CD4-positive, alpha-beta T cell treated with Interleukin-12 subunit alpha and Interleukin-12 subunit beta, for 1 hour (primary cell): ENCODE results near the gene ATXN7L1.

Source experiments
- DNase-seq: peaks from one replicate; pipeline ENCODE4 v3.0.0-alpha.2; 2020

The ATXN7L1 gene

DNA sequence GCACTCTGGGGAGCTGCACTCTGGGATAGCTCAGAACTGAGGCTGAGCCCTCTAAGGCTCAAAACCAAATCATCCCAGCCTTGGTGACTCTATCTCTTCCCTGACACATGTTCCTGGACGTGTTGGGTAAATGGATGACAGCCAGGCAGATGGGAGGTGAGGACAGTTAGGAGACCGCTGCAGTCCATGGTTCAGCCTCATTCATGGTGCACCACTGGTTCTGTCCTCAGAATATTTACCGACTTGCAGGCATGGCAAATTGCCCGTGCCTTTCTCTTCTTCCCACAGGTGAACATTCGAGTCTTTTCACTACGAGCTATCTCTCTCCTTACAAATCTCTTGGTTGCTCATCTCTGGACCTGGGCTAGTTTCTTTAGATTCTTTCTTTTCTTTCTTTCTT is 214.8 kb downstream of the ATXN7L1 start:
- DNase-seq: no peak

GRCh38 chr7:105656922-105657521 is 219.4 kb downstream of the ATXN7L1 start:
- peak; percentile 80 for DNase-seq

DNA sequence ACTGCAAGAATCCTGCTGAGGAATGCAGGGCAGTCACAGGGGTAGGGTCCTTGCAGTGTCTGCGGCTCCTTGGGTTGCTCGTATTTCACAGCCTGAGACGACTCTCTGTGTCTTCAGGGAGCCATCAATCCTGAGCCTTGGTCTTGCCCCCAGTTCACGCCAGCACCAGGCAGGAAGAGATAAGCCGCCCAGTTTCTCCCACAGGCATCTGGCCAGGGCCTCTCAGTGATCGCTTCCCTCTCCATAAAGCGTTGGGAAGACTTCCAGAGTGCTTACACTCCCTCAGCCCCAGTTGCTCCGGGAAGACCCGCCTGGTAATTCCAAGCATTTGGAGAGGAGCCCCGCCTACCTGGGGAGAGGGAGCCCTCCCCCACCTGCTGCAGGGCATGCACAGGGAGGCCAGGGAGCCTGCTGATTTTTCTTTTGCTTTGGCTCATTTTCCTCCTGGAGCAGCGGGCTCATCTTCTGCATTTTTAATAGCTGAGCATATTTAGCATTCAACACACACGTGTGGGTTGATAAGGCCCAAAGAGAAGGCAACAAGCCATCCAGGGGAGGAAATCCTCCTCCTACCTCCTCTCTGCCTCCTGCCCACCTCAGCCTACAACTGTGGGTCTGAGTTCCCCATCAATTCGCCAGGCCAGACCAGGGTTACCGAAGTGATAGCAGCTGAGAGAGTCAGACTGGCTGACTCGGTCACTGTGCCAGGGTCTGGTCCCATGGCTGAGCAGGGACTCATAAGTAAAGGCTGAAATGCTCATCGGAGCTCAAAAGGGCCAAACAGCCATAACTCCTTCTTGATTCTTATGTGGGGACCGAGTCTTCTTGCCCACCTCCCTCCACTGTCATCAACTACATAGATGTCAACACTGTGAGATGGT is 220.7 kb downstream of the ATXN7L1 start:
- no peak for DNase-seq

DNA sequence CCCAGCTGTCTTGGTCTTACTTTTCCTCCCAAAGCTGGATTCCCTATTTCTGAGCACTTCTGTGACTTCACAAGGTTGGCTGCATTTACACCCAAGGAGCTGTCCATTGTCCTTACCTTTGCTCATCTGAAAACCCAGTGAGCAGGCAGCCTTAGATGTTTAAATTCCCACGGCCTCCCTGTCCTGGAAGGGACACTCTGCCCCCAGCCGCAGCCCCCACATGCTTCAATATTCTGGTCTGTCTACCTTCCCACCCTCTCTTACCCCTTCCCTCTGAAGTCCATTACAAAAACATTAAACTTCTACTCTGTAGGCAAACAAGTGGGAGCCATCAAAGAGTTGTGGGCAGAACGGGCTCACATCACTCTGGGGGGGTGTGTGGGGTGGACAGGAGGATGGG is 221.3 kb downstream of the ATXN7L1 start:
- DNase-seq: no peak

GRCh38 chr7:105654095-105654686 is 222.2 kb downstream of the ATXN7L1 start:
- DNase-seq: no peak

- no peak for DNase-seq
Observed at GRCh38 chr7:105653441-105654005, 222.9 kb downstream of the ATXN7L1 start.

DNA sequence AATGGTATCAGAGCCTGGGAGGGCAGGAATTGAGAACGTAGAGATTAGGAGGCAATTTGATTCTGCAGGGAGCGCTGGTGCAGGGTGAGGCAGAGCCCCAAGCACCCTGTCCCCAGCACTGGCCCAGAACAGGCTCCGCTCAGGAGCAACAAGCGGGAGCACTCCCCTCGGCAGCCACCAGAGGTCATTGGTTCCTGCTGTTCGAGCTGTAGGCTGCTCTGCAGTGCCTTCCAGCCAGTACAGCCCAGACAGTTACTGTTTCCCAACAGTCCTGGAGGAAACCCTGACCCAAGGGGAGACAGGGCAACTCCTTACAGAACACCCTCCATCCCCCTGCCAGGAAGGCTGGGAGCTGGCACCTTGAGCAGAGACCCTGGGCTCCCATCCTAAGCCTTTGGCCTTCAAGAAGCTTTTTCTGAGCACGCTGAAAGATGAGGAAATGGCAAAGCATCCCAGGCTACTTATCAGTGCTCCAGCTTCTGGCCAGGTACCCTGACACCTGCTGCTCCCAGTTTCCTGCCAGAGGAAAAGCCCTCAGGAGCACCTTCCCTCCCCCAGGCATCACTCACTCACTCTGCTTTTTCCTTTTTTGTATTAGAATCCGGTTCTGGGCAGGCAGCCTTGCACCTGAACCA is 223.9 kb downstream of the ATXN7L1 start:
- DNase-seq: peak; percentile 60

- no peak for DNase-seq
Observed at GRCh38 chr7:105651798-105652197, 224.6 kb downstream of the ATXN7L1 start.

DNA sequence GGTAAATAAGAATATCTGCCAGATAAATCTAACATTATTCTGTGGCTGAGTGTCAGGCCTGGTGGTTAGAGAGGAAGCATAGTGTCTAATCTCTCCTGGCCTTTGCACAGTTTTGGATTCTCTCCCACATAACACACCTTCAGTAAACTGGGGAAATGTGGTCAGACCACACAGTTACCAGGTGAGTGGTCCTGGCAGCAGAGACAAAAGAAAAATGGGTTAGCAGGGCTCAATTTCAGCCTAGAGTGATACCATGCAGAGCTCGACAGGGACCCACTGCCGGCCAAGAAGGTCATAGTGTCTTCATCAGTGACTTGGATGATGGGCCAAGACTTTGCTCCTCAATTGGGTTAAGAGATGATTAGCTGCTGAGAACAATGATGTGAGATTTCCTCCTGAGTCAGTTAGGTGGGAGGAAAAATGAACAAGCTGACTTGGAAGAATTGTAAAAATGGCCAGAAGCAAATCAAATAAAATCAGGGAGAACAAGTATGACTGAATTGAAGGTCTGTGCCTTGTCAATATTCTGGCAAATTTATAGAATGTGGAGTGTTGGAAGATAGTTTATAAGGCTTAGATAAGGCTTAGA is 225.9 kb downstream of the ATXN7L1 start:
- DNase-seq: no peak

- no peak for DNase-seq
Observed at GRCh38 chr7:105649727-105650381, 226.5 kb downstream of the ATXN7L1 start.

GRCh38 chr7:105648561-105649401 is 227.6 kb downstream of the ATXN7L1 start:
- no peak for DNase-seq

DNA sequence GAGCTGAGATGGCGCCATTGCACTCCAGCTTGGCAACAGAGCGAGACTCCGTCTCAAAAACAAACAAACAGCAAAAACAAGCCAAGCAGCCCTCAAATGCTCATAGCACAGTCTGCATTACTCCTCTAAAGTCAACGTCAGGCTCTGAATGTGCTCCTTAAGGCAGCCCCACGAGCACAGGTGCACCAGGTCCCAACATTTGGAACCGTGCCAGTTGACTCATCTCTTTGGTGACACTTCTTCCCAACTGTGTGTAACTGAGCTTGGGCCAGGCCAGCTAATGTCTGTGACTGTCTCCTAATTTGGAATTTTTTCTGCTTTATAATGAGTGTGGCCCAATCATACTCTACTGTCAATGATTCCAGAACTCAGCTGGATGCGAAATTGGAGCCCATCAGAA is 228.8 kb downstream of the ATXN7L1 start:
- no peak for DNase-seq

DNA sequence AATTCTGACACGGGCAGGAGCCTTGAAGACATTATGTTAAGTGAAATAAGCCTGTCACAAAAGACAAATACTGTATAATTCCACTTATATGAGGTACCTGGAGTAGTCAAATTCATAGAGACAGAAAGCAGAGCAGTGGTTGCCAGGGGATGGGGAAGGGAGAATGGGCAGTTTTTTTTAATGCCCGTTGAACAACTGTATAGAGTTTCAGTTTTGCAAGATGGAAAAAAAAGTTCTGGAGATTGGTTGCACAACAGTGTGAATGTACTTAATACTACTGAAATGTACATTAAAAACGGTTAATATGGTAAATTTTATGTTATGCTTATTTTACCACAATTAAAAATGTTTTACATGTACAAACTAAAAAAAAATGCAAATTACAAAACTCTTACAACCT is 231.5 kb downstream of the ATXN7L1 start:
- DNase-seq: no peak

GRCh38 chr7:105643851-105644250 is 232.5 kb downstream of the ATXN7L1 start:
- no peak for DNase-seq

GRCh38 chr7:105643384-105643783 is 233.0 kb downstream of the ATXN7L1 start:
- DNase-seq: no peak

DNA sequence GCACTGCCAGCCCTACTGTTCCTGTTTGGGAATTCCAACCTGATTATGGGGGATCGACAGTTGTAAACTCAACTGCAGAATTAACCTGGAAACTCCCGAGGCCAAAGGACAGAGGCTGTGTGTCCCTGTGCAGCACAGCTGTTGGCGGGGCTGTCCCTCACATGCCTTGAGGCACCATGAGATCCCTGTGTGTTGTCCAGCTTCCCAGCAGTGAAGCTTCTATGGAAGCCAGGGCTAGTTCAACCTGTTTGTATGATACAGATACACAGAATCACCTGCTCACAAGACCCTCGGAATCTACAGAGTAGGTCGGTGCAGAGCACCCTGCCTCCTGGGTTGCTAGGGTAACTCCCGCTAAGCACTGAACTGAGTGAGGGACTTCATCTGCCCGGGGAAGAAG is 234.1 kb downstream of the ATXN7L1 start:
- DNase-seq: no peak

DNA sequence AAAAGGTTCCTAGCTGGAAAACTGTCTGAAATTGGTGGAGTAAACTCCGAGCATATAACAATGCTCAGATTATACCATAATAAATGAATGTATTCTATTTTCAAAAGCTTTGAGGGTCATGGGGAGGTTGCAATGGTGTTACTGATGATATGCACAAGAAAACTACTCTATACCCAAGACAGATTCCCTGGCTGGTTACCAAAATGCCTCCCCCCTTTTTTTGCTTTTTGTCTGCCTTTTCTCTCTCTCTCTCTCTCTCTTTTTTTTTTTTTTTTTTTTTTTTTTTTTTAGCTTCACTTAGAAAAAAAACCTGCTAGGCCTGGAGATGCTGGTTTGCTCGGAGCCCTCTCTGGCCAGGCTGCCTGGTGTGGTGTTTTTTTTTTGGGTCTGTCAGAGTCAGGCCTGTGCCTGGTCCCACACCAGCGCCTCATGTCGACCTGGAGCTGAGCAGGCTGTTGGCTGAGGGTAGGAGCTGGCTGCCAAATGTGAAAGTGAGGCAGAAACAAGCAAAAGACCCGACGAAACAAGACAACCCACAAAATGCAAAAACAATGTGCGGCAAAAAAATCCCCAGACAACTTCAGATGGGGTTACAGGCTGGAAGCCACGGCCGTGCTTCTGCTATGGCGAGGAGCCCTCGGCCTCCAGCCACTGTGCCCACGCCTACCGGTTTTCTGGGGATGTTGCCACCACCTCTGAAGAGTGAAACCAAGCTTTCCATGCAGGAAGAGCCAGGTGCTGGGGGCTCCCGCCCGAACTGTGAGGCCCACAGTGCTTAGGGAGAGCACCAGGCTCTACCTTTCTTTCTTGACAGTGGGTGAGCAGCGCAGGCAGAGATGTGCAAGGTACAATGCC is 235.2 kb downstream of the ATXN7L1 start:
- no peak for DNase-seq

- DNase-seq: no peak
Observed at GRCh38 chr7:105639667-105640493, 236.5 kb downstream of the ATXN7L1 start.

GRCh38 chr7:105638902-105639495 is 237.4 kb downstream of the ATXN7L1 start:
- DNase-seq: no peak
